ENCODE measurements around the gene ENTHD1. TPM values are rescaled to one million over a fixed set of nuclear protein-coding genes. Genes with fewer than 3 reads are reported as not detected.

Gene ENTHD1
- total and polyA plus RNA-seq, 10 donors: 0.09 to 0.59 (median 0.14) TPM; not detected in 5

DNA sequence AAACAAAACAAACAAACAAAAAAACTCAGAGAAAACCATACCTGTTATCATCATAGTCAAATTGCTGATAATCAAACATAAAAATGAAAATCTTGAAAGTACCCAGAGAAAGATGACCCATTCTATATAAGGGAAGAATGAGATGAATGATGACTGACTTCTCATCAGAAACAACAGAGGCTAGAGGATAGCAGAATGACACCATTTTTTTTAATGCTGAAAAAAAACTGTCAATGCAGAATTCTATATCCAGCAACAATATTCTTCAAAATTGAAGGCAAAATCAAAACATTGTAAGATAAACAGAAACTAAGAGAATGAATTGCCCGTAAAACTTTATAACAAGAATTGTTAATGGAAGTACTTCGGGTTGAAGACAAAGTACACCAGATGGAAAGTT is 122.1 kb downstream of the ENTHD1 start:
- Histone ChIP-seq H3K27me3 (replicated peaks in 1 of 7) (no peaks in the 10 kb centered on the region), H3K9me3 (peaks cover 0 to 17% (median 5%) of the 10 kb centered on the region in 8 donors), H3K4me1 (peaks cover 0 to 16% (median 10%) of the 10 kb centered on the region in 6 donors), H3K36me3 (no peaks in the 10 kb centered on the region), H3K27ac (no peak overlapping the region), H3K4me3 (no peak overlapping the region)
- 93 to 99% (median 95%) methylated on average over 2 of the region's 2 CpGs for WGBS, 5 donors
- intact Hi-C loops (cut with DNase I; ENCODE audit: low total_unique reads): no loop called here
- no peak for DNase-seq
- TF ChIP-seq POLR2AphosphoS5 (IDR thresholded peaks at IDR 0.05) (no peak), POLR2A (IDR thresholded peaks at IDR 0.05) (no peak)
- TF ChIP-seq, protein P1, sequence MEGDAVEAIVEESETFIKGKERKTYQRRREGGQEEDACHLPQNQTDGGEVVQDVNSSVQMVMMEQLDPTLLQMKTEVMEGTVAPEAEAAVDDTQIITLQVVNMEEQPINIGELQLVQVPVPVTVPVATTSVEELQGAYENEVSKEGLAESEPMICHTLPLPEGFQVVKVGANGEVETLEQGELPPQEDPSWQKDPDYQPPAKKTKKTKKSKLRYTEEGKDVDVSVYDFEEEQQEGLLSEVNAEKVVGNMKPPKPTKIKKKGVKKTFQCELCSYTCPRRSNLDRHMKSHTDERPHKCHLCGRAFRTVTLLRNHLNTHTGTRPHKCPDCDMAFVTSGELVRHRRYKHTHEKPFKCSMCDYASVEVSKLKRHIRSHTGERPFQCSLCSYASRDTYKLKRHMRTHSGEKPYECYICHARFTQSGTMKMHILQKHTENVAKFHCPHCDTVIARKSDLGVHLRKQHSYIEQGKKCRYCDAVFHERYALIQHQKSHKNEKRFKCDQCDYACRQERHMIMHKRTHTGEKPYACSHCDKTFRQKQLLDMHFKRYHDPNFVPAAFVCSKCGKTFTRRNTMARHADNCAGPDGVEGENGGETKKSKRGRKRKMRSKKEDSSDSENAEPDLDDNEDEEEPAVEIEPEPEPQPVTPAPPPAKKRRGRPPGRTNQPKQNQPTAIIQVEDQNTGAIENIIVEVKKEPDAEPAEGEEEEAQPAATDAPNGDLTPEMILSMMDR (IDR thresholded peaks at IDR 0.05 in 8 of 11, conservative IDR thresholded peaks at IDR 0.05 in 3 of 11): no peak

DNA sequence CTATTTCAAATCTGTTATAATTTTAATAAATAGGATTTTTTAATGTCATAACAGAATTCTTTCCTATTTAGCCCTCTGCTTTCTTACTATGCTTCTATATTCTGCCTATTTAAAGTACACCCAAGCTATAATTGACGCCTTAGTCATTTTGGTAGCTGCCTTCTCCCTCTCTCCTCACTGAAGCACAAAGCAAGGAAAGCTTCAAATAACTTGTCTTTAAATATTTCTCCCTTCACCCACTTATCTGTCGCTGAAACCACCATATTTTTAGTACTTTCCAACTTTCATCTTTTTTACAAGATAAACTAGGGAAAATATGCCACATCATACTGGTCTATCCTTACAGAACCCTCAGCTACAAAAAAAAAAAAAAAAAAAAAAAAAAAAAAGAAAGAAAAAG is 127.9 kb downstream of the ENTHD1 start:
- intact Hi-C loops (cut with DNase I; ENCODE audit: low total_unique reads): no loop called here
- no peaks in the 10 kb centered on the region for H3K4me1 ChIP-seq
- H3K36me3 ChIP-seq: no peaks in the 10 kb centered on the region
- peaks cover 0 to 2% (median 0%) of the 10 kb centered on the region in 8 donors for H3K9me3 ChIP-seq
- TF ChIP-seq, protein P1 (IDR thresholded peaks at IDR 0.05 in 8 of 11, conservative IDR thresholded peaks at IDR 0.05 in 3 of 11): no peak
- TF ChIP-seq POLR2AphosphoS5 (IDR thresholded peaks at IDR 0.05) (no peak), POLR2A (IDR thresholded peaks at IDR 0.05) (no peak)
- 77 to 85% (median 79%) methylated on average over 2 of the region's 2 CpGs for WGBS, 5 donors
- no peak for DNase-seq
- no peak overlapping the region for H3K27ac ChIP-seq
- H3K27me3 ChIP-seq (replicated peaks in 1 of 7): no peaks in the 10 kb centered on the region
- no peak overlapping the region for H3K4me3 ChIP-seq

GRCh38 chr22:39765046-39765445 is 128.5 kb downstream of the ENTHD1 start:
- WGBS, 5 donors: 76 to 84% (median 80%) methylated on average over 3 of the region's 3 CpGs
- H3K36me3 ChIP-seq: no peaks in the 10 kb centered on the region
- no peak overlapping the region for H3K4me3 ChIP-seq
- intact Hi-C loops (cut with DNase I; ENCODE audit: low total_unique reads): no loop called here
- H3K27ac ChIP-seq: no peak overlapping the region
- H3K27me3 ChIP-seq (replicated peaks in 1 of 7): no peaks in the 10 kb centered on the region
- H3K9me3 ChIP-seq: peaks cover 0 to 6% (median 0%) of the 10 kb centered on the region in 8 donors
- DNase-seq: no peak
- TF ChIP-seq POLR2A (IDR thresholded peaks at IDR 0.05) (no peak), POLR2AphosphoS5 (IDR thresholded peaks at IDR 0.05) (no peak)
- TF ChIP-seq, protein P1 (IDR thresholded peaks at IDR 0.05 in 8 of 11, conservative IDR thresholded peaks at IDR 0.05 in 3 of 11): no peak
- H3K4me1 ChIP-seq: no peaks in the 10 kb centered on the region

GRCh38 chr22:39763276-39763675 is 130.3 kb downstream of the ENTHD1 start:
- Histone ChIP-seq H3K9me3 (peaks cover 0 to 6% (median 0%) of the 10 kb centered on the region in 8 donors), H3K27me3 (replicated peaks in 1 of 7) (no peaks in the 10 kb centered on the region), H3K27ac (no peak overlapping the region), H3K4me3 (no peak overlapping the region), H3K36me3 (no peaks in the 10 kb centered on the region), H3K4me1 (no peaks in the 10 kb centered on the region)
- intact Hi-C loops (cut with DNase I; ENCODE audit: low total_unique reads): no loop called here
- no peak for TF ChIP-seq POLR2A (IDR thresholded peaks at IDR 0.05)
- no peak for TF ChIP-seq POLR2AphosphoS5 (IDR thresholded peaks at IDR 0.05)
- TF ChIP-seq, protein P1 (IDR thresholded peaks at IDR 0.05 in 8 of 11, conservative IDR thresholded peaks at IDR 0.05 in 3 of 11): no peak
- DNase-seq: no peak
- 87 to 95% (median 92%) methylated on average over 4 of the region's 4 CpGs for WGBS, 5 donors
